Daoy (cell line): Measurements from ENCODE around the gene DHX30. TPM values are rescaled to one million over a fixed set of nuclear protein-coding genes. Genes with fewer than 3 reads are reported as not detected.
"Not testable (repeated sequence)": the region's sequence is repeated elsewhere in the genome, so short reads cannot be mapped to it uniquely, and the experiment has no call there.

ENCODE experiments used
- DNase-seq: peaks from one replicate; pipeline ENCODE4 v3.0.0-alpha.2; 2015; ENCODE audit warnings: low read depth
- total RNA-seq: library from RNA; depleted of rRNA; stranded (reverse); fragments of >200 nt; shearing (Covaris generic); gene quantifications from 2 replicates; pipeline ENCODE4 v1.2.3, GENCODE V29; 2014; rRNA removed

Gene DHX30
- total RNA-seq, 1 experiment from 2014 or later = 66.5 TPM

DNA sequence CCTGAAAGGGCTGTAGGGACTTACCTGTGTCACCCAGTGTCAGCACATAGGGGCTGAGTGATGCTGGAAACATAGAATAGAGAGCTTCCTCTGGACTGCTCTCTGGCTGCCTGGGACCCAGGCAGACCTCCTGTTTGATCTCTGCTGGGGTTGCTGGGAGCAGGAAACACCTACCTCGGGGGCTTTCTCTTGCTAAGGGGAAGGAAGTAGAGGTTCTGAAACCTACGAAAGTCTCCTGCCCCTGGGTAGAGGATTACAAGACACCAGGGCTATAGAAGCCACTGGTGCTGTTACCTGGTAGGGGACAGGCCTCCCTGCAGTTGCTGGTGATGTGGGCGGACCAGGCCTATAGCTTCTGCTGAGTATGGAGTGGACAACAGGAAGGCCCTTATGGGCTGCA is 81.7 kb downstream of the DHX30 start:
- no peak for DNase-seq

DNA sequence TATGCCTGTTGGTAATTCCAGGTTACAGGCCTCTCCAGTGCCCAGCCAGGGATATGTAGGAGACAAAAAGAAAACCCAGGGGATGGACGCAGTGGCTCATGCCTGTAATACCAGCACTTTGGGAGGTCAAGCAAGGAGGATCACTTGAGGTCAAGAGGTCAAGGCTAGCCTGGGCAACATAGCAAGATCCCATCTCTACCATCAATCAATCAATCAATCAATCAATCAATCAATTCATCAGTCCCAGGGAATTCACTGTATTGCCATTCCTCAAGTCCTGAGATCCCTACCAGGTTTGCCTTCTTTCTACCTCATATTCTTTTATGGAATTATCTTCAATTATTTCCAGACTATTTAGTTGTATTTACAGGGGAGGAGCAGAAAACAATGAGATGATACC is 82.2 kb downstream of the DHX30 start:
- DNase-seq = no peak

DNA sequence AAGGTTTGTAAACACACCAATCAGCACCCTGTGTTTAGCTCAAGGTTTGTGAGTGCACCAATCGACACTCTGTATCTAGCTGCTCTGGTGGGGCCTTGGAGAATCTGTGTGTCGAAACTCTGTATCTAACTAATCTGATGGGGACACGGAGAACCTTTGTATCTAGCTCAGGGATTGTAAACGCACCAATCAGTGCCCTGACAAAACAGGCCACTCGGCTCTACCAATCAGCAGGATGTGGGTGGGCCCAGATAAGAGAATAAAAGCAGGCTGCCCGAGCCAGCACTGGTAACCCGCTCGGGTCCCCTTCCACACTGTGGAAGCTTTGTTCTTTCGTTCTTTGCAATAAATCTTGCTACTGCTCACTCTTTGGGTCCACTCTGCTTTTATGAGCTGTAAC is 85.1 kb downstream of the DHX30 start:
- DNase-seq = not testable (repeated sequence)

DNA sequence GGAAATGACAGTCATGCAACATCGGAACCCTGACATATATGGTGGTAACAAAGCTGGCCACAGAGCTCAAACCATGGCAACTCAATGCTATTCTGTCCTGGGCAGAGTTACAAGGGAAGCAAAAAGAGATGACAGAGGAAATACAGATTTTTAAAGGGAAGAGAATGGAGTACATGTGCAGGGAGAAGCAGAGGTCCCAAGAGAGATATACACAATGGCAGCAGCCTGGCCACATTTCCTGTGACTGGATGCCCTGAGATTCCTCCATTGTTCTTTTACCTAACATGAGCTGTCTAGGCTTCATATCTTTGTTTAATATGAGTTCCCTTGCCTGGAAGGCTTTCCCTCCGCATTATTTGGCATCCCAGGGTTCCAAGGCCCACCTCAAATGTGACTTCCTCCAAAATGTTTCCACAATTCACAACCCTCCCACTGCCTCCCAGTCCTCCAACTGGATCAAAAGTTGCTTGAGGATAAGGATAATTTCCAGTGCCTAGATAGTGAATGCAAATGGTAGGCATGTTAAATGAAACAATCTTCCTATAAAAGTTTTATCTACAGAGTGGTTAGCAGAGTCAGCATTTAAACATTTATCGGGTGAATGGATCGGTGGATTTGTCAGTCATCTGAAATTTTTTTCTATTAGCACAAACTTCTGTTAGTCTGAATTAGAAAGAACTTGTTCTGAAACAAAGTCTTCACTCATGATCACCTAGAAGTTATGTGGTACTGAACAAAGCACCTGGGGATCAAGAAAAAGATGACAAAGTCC is 86.2 kb downstream of the DHX30 start:
- no peak for DNase-seq

DNA sequence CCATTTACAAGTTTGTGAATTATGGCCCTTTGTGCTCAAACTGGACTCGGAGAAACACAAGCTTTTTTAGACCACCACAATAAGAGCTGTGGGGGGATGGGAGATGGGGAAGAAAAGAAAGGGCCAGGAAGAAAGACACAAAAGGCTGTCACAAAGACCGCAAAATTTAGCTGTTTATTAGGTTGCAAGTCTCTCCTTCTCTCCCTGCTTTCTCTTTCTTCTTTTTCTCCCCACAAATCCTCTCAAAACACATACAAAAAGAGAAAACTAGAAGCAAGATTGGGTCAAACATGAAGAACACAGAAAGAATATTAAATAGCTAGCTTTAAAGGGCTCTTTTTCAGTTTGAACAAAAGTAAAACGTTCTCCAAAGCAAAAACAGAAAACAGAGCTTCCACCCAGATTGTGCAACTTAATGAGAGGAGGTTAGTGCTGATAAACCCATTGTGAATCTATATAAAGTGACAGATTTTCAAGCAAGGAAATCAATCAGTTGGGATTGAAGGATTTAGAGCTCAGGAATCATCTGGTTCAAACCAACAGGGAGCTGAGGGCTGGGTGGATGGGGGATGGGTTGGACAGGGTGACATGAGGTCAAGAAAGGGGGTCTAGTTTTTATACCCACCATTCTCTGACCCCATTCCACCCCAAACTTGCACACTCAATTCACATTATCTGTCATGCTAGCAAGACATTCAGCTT is 87.3 kb downstream of the DHX30 start:
- DNase-seq = no peak

DNA sequence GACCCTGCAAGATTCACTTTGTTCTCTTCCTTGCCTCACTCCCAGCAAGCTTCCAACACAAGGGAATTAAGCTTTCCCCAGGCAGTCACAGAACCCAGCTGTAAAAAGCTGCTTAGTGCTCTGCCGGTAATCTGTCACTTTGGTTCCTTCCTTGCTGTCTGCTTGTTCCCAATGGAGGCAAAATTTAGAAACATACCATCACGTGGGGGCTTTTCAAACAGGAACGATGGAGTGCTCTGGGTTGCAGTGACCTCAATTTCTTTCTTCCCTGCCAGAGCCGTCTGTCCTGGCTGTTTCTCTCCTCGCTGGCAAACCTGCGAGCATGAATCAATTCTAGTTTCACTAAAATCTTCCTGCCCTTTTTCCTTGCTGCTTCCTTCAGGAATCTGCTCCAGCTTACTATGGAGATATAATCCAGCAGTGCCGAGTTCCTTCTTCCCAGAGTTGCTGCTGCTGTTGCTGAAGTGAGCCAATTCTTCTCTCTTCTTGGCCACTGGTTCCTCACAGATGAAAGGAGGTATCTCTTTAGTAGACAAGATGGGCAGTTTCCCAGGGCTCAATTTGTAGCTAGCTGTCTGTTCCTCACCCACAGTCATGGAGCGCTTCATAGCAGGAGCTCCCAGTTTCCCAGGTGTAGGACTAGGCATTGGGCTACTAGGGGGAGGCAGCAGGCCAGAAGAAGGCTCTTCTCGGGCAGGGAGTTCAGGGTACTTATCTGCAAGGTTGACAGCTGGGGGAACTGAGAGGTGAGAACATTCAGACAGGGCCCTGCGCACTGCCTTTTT is 88.1 kb downstream of the DHX30 start:
- DNase-seq = no peak

DNA sequence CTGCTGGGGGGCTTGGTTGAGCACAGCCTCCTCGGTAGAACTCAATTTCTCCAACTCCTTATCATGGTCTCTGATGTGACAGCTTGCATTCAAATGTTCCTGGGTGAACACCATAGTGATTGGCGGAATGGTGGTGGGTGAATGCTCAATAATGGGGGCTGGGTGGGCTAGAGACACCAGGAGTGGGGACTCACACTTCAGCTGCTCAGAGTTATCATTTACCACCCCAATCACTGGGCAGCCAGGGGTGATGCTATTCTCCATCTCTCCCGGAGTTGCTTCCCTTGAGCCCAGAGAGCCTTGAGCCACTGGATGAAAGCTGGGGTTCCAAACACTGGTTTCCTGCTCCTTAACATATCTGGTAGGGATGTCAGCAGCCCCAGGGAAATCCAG is 88.7 kb downstream of the DHX30 start:
- no peak for DNase-seq

DNA sequence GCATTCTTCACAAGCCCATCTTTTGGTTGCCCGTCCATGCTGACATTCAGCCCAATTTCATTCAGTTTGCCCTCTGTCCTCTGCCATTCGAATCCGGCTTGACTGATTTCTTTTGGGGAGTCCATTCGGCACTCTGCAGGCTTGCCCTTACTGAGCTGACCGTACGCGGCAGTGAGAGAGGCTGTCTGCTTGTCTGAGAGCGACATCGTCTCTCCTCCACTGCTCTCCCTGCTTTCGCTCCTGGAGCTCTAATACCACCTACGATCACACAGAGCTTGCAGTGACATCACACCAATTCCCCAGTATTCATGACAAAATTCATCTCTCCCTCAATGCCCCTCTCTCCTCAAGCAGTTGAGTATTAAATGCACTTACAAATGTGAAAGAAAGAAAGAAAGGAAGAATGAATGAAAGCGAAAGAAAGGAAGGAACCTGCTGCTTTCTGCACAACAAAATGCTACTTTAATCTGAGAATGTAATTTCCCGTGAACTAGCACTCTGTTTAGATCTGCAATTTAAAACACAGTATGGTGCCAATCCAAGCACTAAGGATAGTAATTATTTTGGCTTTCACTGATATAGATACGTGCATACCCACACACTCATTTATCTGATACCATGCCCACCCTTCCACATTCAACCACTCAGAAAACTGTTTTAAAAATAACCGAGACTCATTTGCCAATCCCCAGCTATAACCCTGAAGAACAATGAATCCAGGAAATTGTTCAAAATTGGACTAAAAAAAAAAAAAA is 89.5 kb downstream of the DHX30 start:
- DNase-seq = no peak

DNA sequence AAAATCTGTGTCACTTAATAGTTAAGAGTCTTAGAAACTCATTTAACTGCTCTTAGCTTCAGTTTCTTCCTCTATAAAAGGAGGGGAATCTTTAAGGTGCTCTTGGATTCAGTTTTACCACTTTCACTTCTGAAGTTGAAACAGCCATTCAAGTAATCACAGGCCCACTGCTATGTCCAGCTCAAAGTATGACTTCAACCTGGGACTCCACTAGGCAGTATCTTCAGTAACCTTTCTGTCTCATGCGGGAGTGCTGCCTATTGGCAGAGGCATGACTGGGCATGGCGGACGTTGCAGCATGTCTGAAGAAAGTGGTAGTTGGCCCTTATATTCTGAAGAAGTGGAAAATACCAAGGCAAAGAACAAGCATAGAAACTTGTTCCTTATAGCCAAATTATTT is 92.3 kb downstream of the DHX30 start:
- no peak for DNase-seq

DNA sequence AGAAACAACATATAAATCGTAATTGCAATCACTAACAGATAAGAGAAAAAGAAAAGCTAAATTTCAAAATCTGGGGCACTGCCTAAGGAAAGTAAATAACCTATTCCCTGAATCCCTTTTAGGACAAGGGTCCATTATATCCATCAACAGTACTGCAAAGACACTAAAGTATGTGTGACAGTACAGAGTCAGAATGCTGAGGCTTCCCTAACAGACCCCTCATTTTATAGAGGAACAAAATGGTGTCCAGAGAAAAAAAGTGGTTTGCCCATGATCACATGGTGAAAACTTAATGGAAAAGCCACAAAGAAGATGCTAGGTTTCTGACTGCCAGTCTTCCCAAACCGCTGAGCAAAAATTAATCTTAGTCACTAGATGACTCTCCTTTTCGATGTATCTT is 93.8 kb downstream of the DHX30 start:
- DNase-seq = no peak

DNA sequence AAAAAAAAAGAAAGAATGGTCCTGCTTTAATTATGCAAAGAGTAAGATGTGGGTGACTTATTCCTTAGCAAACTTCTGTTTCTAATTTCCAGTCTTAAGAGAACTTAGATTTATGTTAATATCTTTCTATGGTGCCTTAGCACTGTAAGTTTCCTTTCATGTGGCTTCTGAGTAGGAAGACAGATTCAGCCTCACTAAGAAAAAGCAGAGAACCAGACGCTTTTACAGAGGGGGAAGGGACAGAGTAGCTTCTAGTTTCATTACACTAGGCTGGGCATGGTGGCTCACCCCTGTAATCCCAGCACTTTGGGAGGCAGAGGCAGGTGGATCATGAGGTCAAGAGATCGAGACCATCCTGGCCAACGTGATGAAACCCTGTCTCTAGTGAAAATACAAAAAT is 95.0 kb downstream of the DHX30 start:
- no peak for DNase-seq

DNA sequence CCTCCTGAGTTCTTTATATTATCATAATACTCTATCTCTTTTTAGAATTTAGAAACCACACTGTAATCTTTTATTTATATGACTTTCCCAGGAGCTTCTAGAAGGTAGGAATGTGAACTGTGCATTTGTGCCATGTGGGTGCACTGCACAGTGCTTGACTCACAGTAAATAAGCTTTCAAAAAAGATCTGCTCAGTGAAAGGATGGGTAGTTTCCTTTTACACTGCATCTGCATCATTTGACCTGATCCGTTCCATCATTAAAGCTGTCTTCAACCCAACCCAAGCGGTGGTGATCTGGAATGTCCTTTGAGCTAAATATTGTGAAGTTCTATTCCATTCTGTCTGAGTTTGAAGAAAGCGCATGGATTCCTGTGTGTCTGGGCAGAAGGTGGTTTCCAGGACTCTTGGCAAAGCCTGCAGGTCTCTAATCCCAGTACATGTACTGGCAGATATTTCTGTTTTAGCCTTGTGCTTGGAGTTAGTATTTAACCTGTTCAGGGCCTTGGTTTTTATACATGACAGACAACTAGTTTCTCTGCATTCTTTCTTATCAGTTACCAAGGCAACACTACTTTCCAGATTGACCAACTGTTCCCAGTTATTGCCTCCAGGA is 96.7 kb downstream of the DHX30 start:
- no peak for DNase-seq

Other genes with a start within 250 kb of the DHX30 start
- 1.3 and 2.0 TPM in 2 replicates for gene CSPG5, start 224.3 kb upstream of the DHX30 start, total RNA-seq
- 43.8 and 45.2 TPM in 2 replicates for gene SMARCC1, start 21.2 kb upstream of the DHX30 start, total RNA-seq
- 27.7 and 30.6 TPM in 2 replicates for gene MAP4, start 213.3 kb downstream of the DHX30 start, total RNA-seq